Measurements from ENCODE around the gene SLC5A9.
"Not testable (repeated sequence)": the region's sequence is repeated elsewhere in the genome, so short reads cannot be mapped to it uniquely, and the experiment has no call there.

SLC5A9 gene

DNA sequence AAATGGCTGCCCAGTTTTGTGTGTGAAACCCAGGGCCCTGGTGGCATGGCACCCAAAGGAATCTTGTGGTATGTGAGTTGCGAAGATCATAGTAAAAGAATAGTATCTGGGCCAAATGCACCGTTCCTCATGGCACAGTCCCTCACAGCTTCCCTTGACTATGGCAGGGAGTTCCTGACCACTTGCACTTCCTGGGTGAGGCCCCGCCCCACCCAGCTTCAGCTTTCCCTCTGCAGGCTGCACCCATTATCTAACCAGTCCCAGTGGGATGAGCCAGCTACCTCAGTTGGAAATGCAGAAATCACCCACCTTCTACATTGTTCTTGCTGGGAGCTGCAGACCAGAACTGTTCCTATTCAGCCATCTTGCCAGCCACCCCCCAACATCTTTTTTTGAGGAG, 63.0 kb downstream of the SLC5A9 start:
- FAIRE-seq (no peak), DNase-seq (ENCODE audit: insufficient read length, low spot score) (no peak)

DNA sequence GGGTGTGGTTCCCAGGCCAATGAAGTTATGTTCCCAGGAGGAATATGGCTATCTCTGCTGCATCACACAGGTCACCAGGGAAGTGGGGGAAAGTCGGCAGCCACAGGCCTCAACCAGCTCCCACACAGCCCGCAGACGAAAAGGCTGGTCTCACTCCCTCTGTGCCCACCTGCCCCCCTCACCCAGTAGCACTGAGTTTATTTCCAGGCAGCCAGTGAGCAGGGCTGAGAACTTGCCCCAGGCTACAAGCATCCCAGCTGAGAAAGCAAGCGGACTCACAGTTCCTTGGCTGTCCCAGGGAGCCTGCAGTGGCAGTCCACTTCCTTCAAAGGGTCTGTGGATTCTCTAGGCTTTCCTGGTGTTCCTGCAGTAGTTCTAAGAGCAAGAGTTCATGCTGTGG, 68.9 kb downstream of the SLC5A9 start:
- no peak for FAIRE-seq
- DNase-seq (ENCODE audit: insufficient read length, low spot score) = no peak
- no peak for TF ChIP-seq POLR2A (IDR thresholded peaks at IDR 0.05; ENCODE audit: low read depth, low read length)

More for the DNA sequence above, 63.0 kb downstream of the SLC5A9 start:
- no peak for TF ChIP-seq POLR2A (IDR thresholded peaks at IDR 0.05; ENCODE audit: low read depth, low read length)

DNA sequence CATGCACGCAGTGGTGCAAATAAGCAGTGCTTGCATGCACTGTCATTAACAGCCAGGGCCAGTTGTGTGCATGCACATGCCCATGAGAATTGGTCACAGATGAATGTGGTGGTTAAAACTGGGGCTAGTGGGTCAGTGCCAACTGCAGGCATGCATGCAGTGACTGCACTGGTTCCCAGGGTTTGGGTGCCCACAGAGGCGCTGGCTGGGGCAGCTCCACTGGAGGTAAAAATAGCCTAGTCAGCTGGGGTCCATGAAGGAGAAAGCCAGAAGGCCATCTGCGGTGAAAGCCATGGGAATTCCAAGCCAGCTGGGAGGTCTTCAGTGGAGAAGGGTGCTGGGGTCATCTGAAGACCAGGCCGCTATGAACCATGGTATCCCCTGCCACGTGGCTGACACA, 70.2 kb downstream of the SLC5A9 start:
- no peak for TF ChIP-seq POLR2A (IDR thresholded peaks at IDR 0.05; ENCODE audit: low read depth, low read length)
- no peak for FAIRE-seq
- no peak for DNase-seq (ENCODE audit: insufficient read length, low spot score)

- not testable (repeated sequence) for FAIRE-seq; DNase-seq (ENCODE audit: insufficient read length, low spot score)
Measured at GRCh38 chr1:48294094-48294493, 71.6 kb downstream of the SLC5A9 start.

DNA sequence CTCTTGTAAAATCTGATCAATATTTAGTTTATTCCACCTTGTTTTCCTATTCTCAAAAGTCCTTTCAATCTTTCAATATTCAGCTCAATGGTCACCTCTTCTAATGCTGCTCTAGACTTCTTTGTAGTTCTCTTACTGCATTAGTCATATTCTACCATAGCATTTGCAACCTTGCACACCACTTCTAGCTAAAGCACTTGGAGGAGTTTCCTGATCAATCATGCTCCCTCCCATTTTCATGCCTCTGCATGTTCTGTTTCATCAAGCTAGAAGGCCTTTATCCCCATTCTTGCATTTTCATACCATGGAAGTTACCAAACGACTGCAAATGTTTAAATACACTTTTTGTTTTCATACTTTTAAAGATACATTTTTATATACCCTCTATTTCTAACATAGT, 72.1 kb downstream of the SLC5A9 start:
- FAIRE-seq (no peak), DNase-seq (ENCODE audit: insufficient read length, low spot score) (no peak)
- TF ChIP-seq POLR2A (IDR thresholded peaks at IDR 0.05; ENCODE audit: low read depth, low read length) = no peak

Data from H54 (cell line).